Measurements from ENCODE around the gene C12orf42.

The C12orf42 gene

DNA sequence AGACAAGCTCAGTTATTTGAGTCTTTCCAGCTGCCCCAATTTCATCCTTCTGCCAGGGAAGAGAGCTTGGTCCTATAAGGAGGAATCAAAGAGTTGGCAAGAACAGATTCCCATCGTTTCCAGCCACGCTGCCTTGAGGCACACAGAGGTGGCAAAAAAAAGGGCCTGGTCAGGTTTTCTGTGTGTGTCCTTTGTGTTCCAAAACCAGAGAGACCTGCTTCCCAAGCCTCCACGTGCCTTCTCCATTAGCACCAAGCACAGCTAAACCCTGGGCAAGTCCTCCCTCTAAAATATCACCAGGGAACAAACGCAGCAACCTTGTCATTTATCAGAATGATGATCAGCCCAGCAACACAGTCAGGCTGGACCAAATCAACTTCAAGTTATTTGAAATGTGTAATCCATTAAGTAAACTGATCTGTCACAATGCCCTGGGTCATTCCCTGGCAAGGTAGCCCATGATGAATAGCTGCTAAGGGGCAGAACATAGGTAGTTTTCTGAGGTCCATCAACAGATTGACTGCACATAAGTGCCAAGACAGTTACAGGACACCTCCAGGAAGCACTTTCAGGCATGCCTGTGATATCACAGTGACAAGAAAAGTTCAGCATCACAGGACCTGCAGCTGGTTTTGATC, 28.6 kb upstream of the C12orf42 start:
- no peak for DNase-seq (ENCODE audit: insufficient read length, low spot score)
- TF ChIP-seq, protein P1, sequence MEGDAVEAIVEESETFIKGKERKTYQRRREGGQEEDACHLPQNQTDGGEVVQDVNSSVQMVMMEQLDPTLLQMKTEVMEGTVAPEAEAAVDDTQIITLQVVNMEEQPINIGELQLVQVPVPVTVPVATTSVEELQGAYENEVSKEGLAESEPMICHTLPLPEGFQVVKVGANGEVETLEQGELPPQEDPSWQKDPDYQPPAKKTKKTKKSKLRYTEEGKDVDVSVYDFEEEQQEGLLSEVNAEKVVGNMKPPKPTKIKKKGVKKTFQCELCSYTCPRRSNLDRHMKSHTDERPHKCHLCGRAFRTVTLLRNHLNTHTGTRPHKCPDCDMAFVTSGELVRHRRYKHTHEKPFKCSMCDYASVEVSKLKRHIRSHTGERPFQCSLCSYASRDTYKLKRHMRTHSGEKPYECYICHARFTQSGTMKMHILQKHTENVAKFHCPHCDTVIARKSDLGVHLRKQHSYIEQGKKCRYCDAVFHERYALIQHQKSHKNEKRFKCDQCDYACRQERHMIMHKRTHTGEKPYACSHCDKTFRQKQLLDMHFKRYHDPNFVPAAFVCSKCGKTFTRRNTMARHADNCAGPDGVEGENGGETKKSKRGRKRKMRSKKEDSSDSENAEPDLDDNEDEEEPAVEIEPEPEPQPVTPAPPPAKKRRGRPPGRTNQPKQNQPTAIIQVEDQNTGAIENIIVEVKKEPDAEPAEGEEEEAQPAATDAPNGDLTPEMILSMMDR (IDR thresholded peaks at IDR 0.05; ENCODE audit: insufficient read depth, missing control alignments) = no peak
- FAIRE-seq = no peak

DNA sequence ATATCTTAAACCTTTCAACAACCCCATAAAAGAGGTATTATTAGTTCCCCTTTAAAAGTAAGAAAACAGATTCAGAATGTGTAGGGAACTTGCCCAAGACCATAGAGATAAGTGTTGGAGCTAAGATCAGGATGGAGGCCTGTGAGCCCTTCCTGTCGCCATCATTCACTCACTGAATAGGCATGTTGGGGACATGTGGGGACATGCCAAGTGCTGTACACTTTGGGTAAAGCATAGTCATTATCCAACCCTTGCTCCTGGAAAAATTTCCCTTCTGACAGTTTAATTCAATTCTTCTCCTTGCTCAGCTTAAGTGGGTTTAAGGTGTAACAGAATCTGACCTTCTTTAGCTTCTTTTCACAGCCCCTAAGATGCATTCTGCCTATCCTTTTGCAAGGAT, 28.0 kb upstream of the C12orf42 start:
- FAIRE-seq = no peak
- TF ChIP-seq, protein P1 (IDR thresholded peaks at IDR 0.05; ENCODE audit: insufficient read depth, missing control alignments) = no peak
- no peak for DNase-seq (ENCODE audit: insufficient read length, low spot score)

DNA sequence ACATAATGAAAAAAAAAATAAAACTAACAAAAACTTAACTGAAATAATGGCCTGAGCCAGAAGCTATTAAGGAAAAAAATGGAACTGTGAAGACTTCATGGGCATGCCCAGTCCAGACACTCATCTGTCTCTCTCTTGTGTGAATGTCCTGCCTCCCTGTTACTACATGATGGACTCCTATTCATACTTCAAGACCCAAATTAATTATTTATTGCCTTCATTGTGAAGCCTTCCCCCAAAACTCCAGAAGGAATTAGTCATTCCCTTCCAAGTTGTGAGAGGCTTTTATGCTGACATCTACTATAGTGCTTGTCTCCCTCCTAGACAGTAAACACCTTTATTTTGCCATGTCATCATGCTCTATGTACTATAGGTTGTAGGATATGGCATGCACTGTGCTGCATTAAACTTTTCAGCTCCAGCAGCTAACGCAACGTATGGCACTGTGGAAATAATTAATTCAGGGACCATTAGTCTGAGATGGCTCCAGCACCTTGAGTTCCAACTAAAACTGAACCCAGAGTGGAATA, 25.0 kb upstream of the C12orf42 start:
- DNase-seq (ENCODE audit: insufficient read length, low spot score) (no peak), FAIRE-seq (no peak)

DNA sequence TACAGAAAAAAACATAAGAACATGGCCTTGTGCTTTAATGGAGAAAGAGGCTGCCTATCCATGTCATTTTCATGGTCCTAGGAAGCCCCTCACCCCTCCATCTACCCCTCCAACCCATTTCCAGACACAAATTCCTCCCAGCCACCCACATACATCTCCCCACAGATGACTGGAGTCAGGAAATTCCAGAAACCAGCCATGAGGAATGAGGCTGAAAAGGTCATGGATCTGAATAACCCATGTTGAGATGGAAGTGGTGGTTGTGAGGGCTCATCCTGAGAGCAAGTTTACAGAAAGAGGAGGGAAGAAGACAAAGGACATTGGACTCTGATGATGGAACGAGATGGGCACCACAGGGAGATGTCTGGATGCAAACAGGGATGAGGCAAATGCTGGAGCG, 23.9 kb upstream of the C12orf42 start:
- no peak for DNase-seq (ENCODE audit: insufficient read length, low spot score)
- FAIRE-seq = no peak
- TF ChIP-seq, protein P1 (IDR thresholded peaks at IDR 0.05; ENCODE audit: insufficient read depth, missing control alignments) = no peak

More for the DNA sequence above, 25.0 kb upstream of the C12orf42 start:
- TF ChIP-seq, protein P1 (IDR thresholded peaks at IDR 0.05; ENCODE audit: insufficient read depth, missing control alignments) = no peak

DNA sequence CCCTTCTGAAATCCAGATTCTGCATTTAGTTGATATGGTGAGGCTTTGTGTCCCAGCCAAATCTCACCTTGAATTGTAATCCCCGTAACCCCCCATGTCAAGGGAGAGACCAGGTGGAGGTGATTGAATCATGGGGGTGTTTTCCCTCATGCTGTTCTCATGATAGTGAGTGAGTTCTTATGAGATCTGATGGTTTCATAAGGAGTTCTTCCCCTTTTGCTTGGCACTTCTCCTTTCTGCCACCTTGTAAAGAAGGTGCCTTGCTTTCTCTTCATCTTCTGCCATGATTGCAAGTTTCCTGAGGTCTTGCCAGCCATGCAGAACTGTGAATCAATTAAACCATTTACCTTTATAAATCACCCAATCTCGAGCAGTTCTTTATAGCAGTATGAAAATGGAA, 23.1 kb upstream of the C12orf42 start:
- DNase-seq (ENCODE audit: insufficient read length, low spot score) (no peak), FAIRE-seq (no peak)
- TF ChIP-seq, protein P1 (IDR thresholded peaks at IDR 0.05; ENCODE audit: insufficient read depth, missing control alignments) = no peak

DNA sequence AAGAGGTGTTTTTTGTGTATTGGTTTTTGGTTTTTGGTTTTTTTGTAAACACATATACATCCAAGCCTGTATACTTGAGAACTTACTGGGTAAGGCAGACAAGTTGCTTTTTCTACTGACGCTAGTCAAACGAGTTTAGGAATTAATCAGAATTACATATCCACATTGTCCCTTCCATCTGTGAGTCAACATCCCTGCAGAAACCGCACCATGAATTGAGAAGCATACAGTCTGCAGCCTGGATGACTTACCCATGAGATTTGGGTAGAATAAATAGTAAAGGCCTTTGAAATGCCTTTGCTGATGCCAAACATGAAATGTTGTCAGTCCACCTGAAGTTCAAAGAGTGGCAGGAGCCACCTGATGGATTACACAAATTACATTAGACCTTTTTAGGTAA, 21.4 kb upstream of the C12orf42 start:
- DNase-seq (ENCODE audit: insufficient read length, low spot score) (no peak), FAIRE-seq (no peak)
- TF ChIP-seq, protein P1 (IDR thresholded peaks at IDR 0.05; ENCODE audit: insufficient read depth, missing control alignments) = no peak

DNA sequence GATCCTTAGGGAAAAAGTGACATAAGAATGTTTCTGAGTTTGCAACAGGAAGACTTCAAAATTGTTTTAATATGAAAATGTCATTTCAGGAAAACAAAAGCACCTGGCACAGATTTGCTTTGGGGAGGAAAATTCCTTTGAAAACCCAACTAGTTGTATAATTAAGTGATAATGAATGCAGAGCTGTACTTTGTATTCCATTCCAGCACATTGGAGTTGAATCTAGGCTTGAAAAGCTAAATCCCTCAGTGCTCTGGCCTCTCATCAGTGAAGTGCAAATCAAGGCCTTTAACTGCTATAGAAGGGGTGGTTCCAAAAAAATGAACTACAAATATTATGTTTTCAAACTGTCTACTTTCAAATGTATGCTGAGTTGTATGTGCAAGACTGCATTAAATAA, 19.6 kb upstream of the C12orf42 start:
- TF ChIP-seq, protein P1 (IDR thresholded peaks at IDR 0.05; ENCODE audit: insufficient read depth, missing control alignments) = no peak
- DNase-seq (ENCODE audit: insufficient read length, low spot score) (no peak), FAIRE-seq (no peak)
